Neural cell (in vitro differentiated cells): ENCODE results near the gene CHRNA7. TPM values are rescaled to one million over a fixed set of nuclear protein-coding genes. Genes with fewer than 3 reads are reported as not detected.

Source experiments
- polyA plus RNA-seq: library from polyadenylated mRNA; depleted of rRNA; stranded (reverse); fragments of >200 nt; gene quantifications from 2 replicates; pipeline ENCODE4 v1.2.3, GENCODE V29; 2014
- small RNA-seq, 3 experiments: library from RNA; depleted of rRNA; stranded (forward); fragments of <200 nt; gene quantifications; one replicate each; pipeline ENCODE3, GENCODE V24; 2012

The CHRNA7 gene
- polyA plus RNA-seq, 1 donor from 2014 or later: 5.0 TPM

Small RNA genes within 50 kb of the gene (small RNA-seq; reads per million reads assigned to genes)
- 0 to 1.2 (median 0) reads per million in 3 experiments for gene RF00019

Other genes with a start within 250 kb of the CHRNA7 start
- 5.6 and 9.8 TPM in 2 replicates for gene OTUD7A, start 159.8 kb upstream of the CHRNA7 start, polyA plus RNA-seq